ENCODE data around the gene ST8SIA1. TPM values are rescaled to one million over a fixed set of nuclear protein-coding genes. Genes with fewer than 3 reads are reported as not detected.
A peak's percentile ranks its signal among the peaks of the same experiment; 100 is the strongest.

ST8SIA1 gene
- total and polyA plus RNA-seq, 2 of the 4 experiments (the other 2 are of a cell fraction): not detected

DNA sequence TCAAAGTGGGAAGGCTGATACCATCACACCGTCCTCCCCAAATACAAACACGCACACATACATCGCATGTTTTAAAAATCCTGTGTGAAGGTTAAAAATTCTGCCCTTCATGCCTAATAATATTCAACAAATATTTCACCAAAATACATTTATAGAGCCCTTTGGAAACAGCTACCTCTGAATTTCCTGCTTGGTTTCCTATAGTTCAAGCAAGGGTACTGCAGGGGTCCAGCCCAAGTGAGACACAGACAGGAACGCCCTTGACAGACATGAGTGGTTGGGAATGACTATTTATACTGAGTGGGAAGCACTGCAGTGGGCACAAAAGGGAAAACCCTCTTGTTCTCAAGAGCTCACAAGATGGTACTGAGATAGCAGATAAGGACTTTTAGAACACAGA is 51.0 kb downstream of the ST8SIA1 start:
- no TSS peak for BruUV-seq (replicated peaks)
- H2BK15ac ChIP-seq (ENCODE audit: low read depth, low read length): no peak overlapping the region
- peak overlapping the region; percentile 63 for H2BK20ac ChIP-seq (ENCODE audit: low read depth, low read length)
- peak overlapping the region; percentile 30; the same call in 1 of the 2 replicates for H3K4ac ChIP-seq (ENCODE audit: low read depth, low read length)
- H3K56ac ChIP-seq (ENCODE audit: extremely low read depth, insufficient read depth, low read length): no peak overlapping the region
- ChIA-PET CTCF (no interaction called here), POLR2A (ENCODE audit: unreplicated experiment) (no interaction called here)
- H3K4me1 ChIP-seq (ENCODE audit: control insufficient read depth, insufficient read depth, low read length): peaks cover 12% of the 10 kb centered on the region
- H2AK9ac ChIP-seq (replicated peaks; ENCODE audit: low read depth, low read length, poor library complexity): no peak overlapping the region
- peak overlapping the region; percentile 50; the same call in 1 of the 2 replicates for H3K18ac ChIP-seq (ENCODE audit: low read depth, low read length)
- no peak overlapping the region for H3K4me2 ChIP-seq (ENCODE audit: low read depth, low read length)
- no peak overlapping the region for H4K91ac ChIP-seq (ENCODE audit: insufficient read depth, low read depth, low read length)
- TF ChIP-seq MAFK (IDR thresholded peaks at IDR 0.05; ENCODE audit: low read depth, low read length): no peak
- TF ChIP-seq, protein P1, sequence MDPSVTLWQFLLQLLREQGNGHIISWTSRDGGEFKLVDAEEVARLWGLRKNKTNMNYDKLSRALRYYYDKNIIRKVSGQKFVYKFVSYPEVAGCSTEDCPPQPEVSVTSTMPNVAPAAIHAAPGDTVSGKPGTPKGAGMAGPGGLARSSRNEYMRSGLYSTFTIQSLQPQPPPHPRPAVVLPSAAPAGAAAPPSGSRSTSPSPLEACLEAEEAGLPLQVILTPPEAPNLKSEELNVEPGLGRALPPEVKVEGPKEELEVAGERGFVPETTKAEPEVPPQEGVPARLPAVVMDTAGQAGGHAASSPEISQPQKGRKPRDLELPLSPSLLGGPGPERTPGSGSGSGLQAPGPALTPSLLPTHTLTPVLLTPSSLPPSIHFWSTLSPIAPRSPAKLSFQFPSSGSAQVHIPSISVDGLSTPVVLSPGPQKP (IDR thresholded peaks at IDR 0.05; ENCODE audit: borderline replicate concordance, low read depth, low read length): no peak
- TF ChIP-seq POLR2A (IDR thresholded peaks at IDR 0.05; ENCODE audit: low read depth, low read length): no peak
- no peak for TF ChIP-seq RAD21 (IDR thresholded peaks at IDR 0.05; ENCODE audit: low read length)
- no peak for TF ChIP-seq FOS (IDR thresholded peaks at IDR 0.05; ENCODE audit: low read depth, low read length)
- TF ChIP-seq MXI1 (IDR thresholded peaks at IDR 0.05; ENCODE audit: borderline replicate concordance, low read depth, low read length): no peak
- TF ChIP-seq, protein P2, sequence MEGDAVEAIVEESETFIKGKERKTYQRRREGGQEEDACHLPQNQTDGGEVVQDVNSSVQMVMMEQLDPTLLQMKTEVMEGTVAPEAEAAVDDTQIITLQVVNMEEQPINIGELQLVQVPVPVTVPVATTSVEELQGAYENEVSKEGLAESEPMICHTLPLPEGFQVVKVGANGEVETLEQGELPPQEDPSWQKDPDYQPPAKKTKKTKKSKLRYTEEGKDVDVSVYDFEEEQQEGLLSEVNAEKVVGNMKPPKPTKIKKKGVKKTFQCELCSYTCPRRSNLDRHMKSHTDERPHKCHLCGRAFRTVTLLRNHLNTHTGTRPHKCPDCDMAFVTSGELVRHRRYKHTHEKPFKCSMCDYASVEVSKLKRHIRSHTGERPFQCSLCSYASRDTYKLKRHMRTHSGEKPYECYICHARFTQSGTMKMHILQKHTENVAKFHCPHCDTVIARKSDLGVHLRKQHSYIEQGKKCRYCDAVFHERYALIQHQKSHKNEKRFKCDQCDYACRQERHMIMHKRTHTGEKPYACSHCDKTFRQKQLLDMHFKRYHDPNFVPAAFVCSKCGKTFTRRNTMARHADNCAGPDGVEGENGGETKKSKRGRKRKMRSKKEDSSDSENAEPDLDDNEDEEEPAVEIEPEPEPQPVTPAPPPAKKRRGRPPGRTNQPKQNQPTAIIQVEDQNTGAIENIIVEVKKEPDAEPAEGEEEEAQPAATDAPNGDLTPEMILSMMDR (conservative IDR thresholded peaks at IDR 0.05; ENCODE audit: low read depth, low read length): no peak
- no peaks in the 10 kb centered on the region for H3K9me3 ChIP-seq (ENCODE audit: control insufficient read depth, insufficient read depth, low read length)
- ATAC-seq (ENCODE audit: low read depth) (no peak), DNase-seq (no peak)
- H4K5ac ChIP-seq (ENCODE audit: low read depth, low read length): no peak overlapping the region
- 0 out of 4 replicates have a peak overlapping the region, but pooled peaks of 1 of the 2 experiments have one; percentile 11 for H4K8ac ChIP-seq (ENCODE audit: low read depth in 2 of 2, low read length in 2 of 2)
- H3K9ac ChIP-seq (ENCODE audit: low read depth, low read length): no peak overlapping the region
- H4K20me1 ChIP-seq (ENCODE audit: insufficient read depth, low read length): no peaks in the 10 kb centered on the region
- no CpG with 5 or more reads among the region's 4 CpGs for WGBS, 2 experiments (ENCODE audit: extremely low coverage in 2 of 2, insufficient read length in 1 of 2)
- H3K27me3 ChIP-seq (ENCODE audit: control insufficient read depth, insufficient read depth, low read length): no peaks in the 10 kb centered on the region
- no peaks in the 10 kb centered on the region for H3K79me1 ChIP-seq (ENCODE audit: low read depth in 1 of 2, low read length in 2 of 2)
- H3K36me3 ChIP-seq (ENCODE audit: control insufficient read depth, insufficient read depth, low read length): no peaks in the 10 kb centered on the region
- no peak overlapping the region for H2AFZ ChIP-seq (replicated peaks; ENCODE audit: low read length, poor library complexity)
- H3K14ac ChIP-seq (replicated peaks; ENCODE audit: low read depth, low read length): no peak overlapping the region
- H2BK5ac ChIP-seq (ENCODE audit: low read depth, low read length, poor library complexity, severe bottlenecking): peak overlapping the region; percentile 15
- H3K23ac ChIP-seq (ENCODE audit: low read depth, low read length): no peak overlapping the region
- in situ Hi-C loops (cut with MboI; ENCODE audit: low sequenced_read_pairs) (no loop called here), dilution Hi-C loops (cut with HindIII; ENCODE audit: low sequenced_read_pairs, unreplicated experiment) (no loop called here), intact Hi-C loops (cut with micrococcal nuclease) (loop anchor here (1.0 kb wide), 1 partner anchor 8 kb away; no protein-coding TSS in a partner anchor)
- peak overlapping the region; percentile 44 for H2BK120ac ChIP-seq (ENCODE audit: low read depth, low read length)
- 0 out of 2 replicates have a peak, but pooled peaks cover 3% of the 10 kb centered on the region for H3K9me1 ChIP-seq (ENCODE audit: insufficient read depth, low read length)
- H3K4me3 ChIP-seq (ENCODE audit: insufficient read depth, low read depth, low read length): no peak overlapping the region
- peak overlapping the region; percentile 39; the same call in 1 of the 2 replicates for H3K27ac ChIP-seq (ENCODE audit: insufficient read depth, low read length)
- peak overlapping the region; percentile 54; the same call in 1 of the 2 replicates for H2AK5ac ChIP-seq (ENCODE audit: low read depth, low read length)
